CD4-positive, alpha-beta T cell (primary cell): Measurements from ENCODE around the gene ATG10. TPM values are rescaled to one million over a fixed set of nuclear protein-coding genes. Genes with fewer than 3 reads are reported as not detected.

Source experiments
- ATAC-seq: fragments of 200-7000 bp; cut with Tn5 transposase; one replicate; pipeline ENCODE4 v1.10.0; 2022; ENCODE audit warnings: mild to moderate bottlenecking; ENCODE audit not compliant: poor library complexity
- CTCF ChIA-PET: fragments of 350-600 bp; sonication (Branson Sonifier 250); formaldehyde crosslinking; loops from one replicate; lab custom pipeline; 2021; ENCODE audit warnings: antibody characterized with exemption, inconsistent platforms; lab: Charles Lee
- POLR2A ChIA-PET: fragments of 350-600 bp; sonication (Branson Sonifier 250); formaldehyde crosslinking; loops from one replicate; lab custom pipeline; 2021; ENCODE audit warnings: antibody characterized with exemption, inconsistent platforms; lab: Charles Lee
- DNase-seq, 14 experiments: peaks; one replicate each; pipeline ENCODE4 v3.0.0-alpha.2; 2013 to 2020; ENCODE audit warnings: mixed read lengths in 2 of 14
- H3K27ac ChIP-seq, 2 donors: one replicate each; pipeline versions ENCODE4 v1.5.1 to v1.7.0; 2013; ENCODE audit warnings: low read length in 2 of 2, low read depth in 1 of 2, mild to moderate bottlenecking in 1 of 2
- H3K27me3 ChIP-seq, 2 experiments: 1 replicate in 1 of 2; 2 replicates in 1 of 2; pipeline versions ENCODE4 v1.6.1 to v1.7.0; 2013; ENCODE audit warnings: low read length in 2 of 2, control low read depth in 1 of 2, mild to moderate bottlenecking in 1 of 2, moderate library complexity in 1 of 2; ENCODE audit not compliant: insufficient read depth in 2 of 2, control insufficient read depth in 1 of 2
- H3K36me3 ChIP-seq: one replicate; pipeline ENCODE4 v1.6.1; 2013; ENCODE audit warnings: low read length, control low read depth; ENCODE audit not compliant: insufficient read depth
- H3K4me1 ChIP-seq: one replicate; pipeline ENCODE4 v1.6.1; 2013; ENCODE audit warnings: low read length, control low read depth; ENCODE audit not compliant: insufficient read depth
- H3K4me3 ChIP-seq: one replicate; pipeline ENCODE4 v1.5.1; 2013; ENCODE audit warnings: mild to moderate bottlenecking, low read length, moderate library complexity
- H3K9me3 ChIP-seq, 2 experiments: 1 replicate in 1 of 2; 2 replicates in 1 of 2; pipeline versions ENCODE4 v1.6.1 to v1.7.0; 2013; ENCODE audit warnings: low read length in 2 of 2, mild to moderate bottlenecking in 2 of 2, control low read depth in 1 of 2, moderate library complexity in 1 of 2; ENCODE audit not compliant: control insufficient read depth in 1 of 2, insufficient read depth in 1 of 2
- H3K27ac Mint-ChIP-seq: one replicate; pipeline ENCODE4 v1.8.0; 2020; ENCODE audit warnings: mixed read lengths
- H3K27me3 Mint-ChIP-seq: one replicate; pipeline ENCODE4 v1.8.0; 2021; ENCODE audit warnings: mixed read lengths
- H3K36me3 Mint-ChIP-seq: one replicate; pipeline ENCODE4 v1.8.0; 2021; ENCODE audit warnings: low read depth, mixed read lengths
- H3K4me1 Mint-ChIP-seq: one replicate; pipeline ENCODE4 v1.8.0; 2021; ENCODE audit warnings: low read depth, mixed read lengths
- H3K4me3 Mint-ChIP-seq: one replicate; pipeline ENCODE4 v1.8.0; 2020; ENCODE audit warnings: mild to moderate bottlenecking, mixed read lengths
- H3K9me3 Mint-ChIP-seq: one replicate; pipeline ENCODE4 v1.8.0; 2020; ENCODE audit warnings: mixed read lengths
- CTCF ChIP-seq: fragments of 200-600 bp; IDR thresholded peaks from one replicate; pipeline ENCODE4 v1.8.0; 2022; ENCODE audit warnings: antibody characterized with exemption, mild to moderate bottlenecking
- intact Hi-C, 2 experiments: fragments of 100-400 bp; cut with DNase I in 1 of 2; cut with micrococcal nuclease in 1 of 2; formaldehyde crosslinking; loops; one replicate each; pipeline versions ENCODE4 v1.15.1 to v1.9.0; 2023 to 2025; cut with DNase I, micrococcal nuclease
- total RNA-seq, 174 experiments: library from RNA in 2 of 174; stranded (reverse) in 2 of 174; gene quantifications; one replicate each; pipeline ENCODE4 v1.2.3 and lab custom pipeline; 2021 to 2026

Gene ATG10
- total RNA-seq, 2 experiments from 2014 or later: 4.7 to 5.3 TPM

- H3K27ac Mint-ChIP-seq: no peak overlapping the region
- H3K36me3 ChIP-seq: no peaks in the 10 kb centered on the region
- no peaks in the 10 kb centered on the region for H3K9me3 ChIP-seq
- H3K4me1 Mint-ChIP-seq: no peaks in the 10 kb centered on the region
- no peak overlapping the region for H3K4me3 Mint-ChIP-seq
- peak; percentile 45 for TF ChIP-seq CTCF
- ATAC-seq: no peak
- intact Hi-C loops: loop anchor here in 1 of 2 experiments (10.0 kb wide), 1 partner anchor 1390 kb away; no protein-coding TSS in a partner anchor
- CTCF ChIA-PET: no interaction called here
- no peaks in the 10 kb centered on the region for H3K9me3 Mint-ChIP-seq
- DNase-seq: no peak
- no peaks in the 10 kb centered on the region for H3K27me3 ChIP-seq
- peaks cover 10% of the 10 kb centered on the region for H3K36me3 Mint-ChIP-seq
- H3K4me3 ChIP-seq: no peak overlapping the region
- POLR2A ChIA-PET: no interaction called here
- H3K27ac ChIP-seq: no peak overlapping the region
- H3K27me3 Mint-ChIP-seq: no peaks in the 10 kb centered on the region
- H3K4me1 ChIP-seq: no peaks in the 10 kb centered on the region
These were observed 203.0 kb downstream of the ATG10 start for GRCh38 chr5:82174919-82175219.

- no peak for ATAC-seq
- TF ChIP-seq CTCF: no peak
- CTCF ChIA-PET: interaction anchor here (1.0 kb wide), 1 partner anchor 11 kb away, joined by 3 read pairs; no protein-coding TSS in a partner anchor
These were observed 204.4 kb downstream of the ATG10 start for GRCh38 chr5:82176115-82176814.

GRCh38 chr5:82178378-82178777, 206.6 kb downstream of the ATG10 start:
- Mint-ChIP-seq H3K4me3 (no peak overlapping the region), H3K36me3 (peaks cover 17% of the 10 kb centered on the region), H3K4me1 (no peaks in the 10 kb centered on the region), H3K9me3 (no peaks in the 10 kb centered on the region), H3K27me3 (no peaks in the 10 kb centered on the region), H3K27ac (no peak overlapping the region)
- Histone ChIP-seq H3K27me3 (no peaks in the 10 kb centered on the region), H3K36me3 (no peaks in the 10 kb centered on the region), H3K4me1 (no peaks in the 10 kb centered on the region), H3K27ac (no peak overlapping the region), H3K4me3 (no peak overlapping the region), H3K9me3 (no peaks in the 10 kb centered on the region)
- ChIA-PET CTCF (no interaction called here), POLR2A (interaction anchor here (0.6 kb wide), 1 partner anchor 21 kb away, joined by 3 read pairs; no protein-coding TSS in a partner anchor)
- TF ChIP-seq CTCF: no peak
- ATAC-seq (no peak), DNase-seq (no peak)
- intact Hi-C loops: loop anchor here in 1 of 2 experiments (10.0 kb wide), 1 partner anchor 1386 kb away; no protein-coding TSS in a partner anchor

More at GRCh38 chr5:82176115-82176814, 204.4 kb downstream of the ATG10 start:
- no peak overlapping the region for H3K4me3 ChIP-seq
- no peak overlapping the region for H3K27ac ChIP-seq
- intact Hi-C loops: loop anchor here in 1 of 2 experiments (10.0 kb wide), 1 partner anchor 1389 kb away; no protein-coding TSS in a partner anchor
- Mint-ChIP-seq H3K4me3 (no peak overlapping the region), H3K27ac (no peak overlapping the region), H3K9me3 (no peaks in the 10 kb centered on the region), H3K4me1 (no peaks in the 10 kb centered on the region), H3K27me3 (no peaks in the 10 kb centered on the region), H3K36me3 (peaks cover 15% of the 10 kb centered on the region)
- POLR2A ChIA-PET: no interaction called here
- H3K27me3 ChIP-seq: no peaks in the 10 kb centered on the region
- H3K9me3 ChIP-seq: no peaks in the 10 kb centered on the region
- no peaks in the 10 kb centered on the region for H3K4me1 ChIP-seq
- DNase-seq: no peak
- no peaks in the 10 kb centered on the region for H3K36me3 ChIP-seq
